ENCODE results near the gene GXYLT2. TPM values are rescaled to one million over a fixed set of nuclear protein-coding genes. Genes with fewer than 3 reads are reported as not detected.

Gene GXYLT2
- total and polyA plus RNA-seq, 4 experiments from 2014 or later, result not detected

- intact Hi-C loops (cut with micrococcal nuclease), result loop anchor here (1.0 kb wide), 1 partner anchor 33 kb away; no protein-coding TSS in a partner anchor
- Mint-ChIP-seq H3K27me3 (no peaks in the 10 kb centered on the region), H3K36me3 (no peaks in the 10 kb centered on the region), H3K4me1 (peaks cover 36 to 57% (median 41%) of the 10 kb centered on the region in 4 donors), H3K27ac (peak overlapping the region in 6 of 7 donors; percentile 29 to 96 (median 84)), H3K4me3 (peak overlapping the region in 1 of 8 donors; percentile 81), H3K9me3 (no peaks in the 10 kb centered on the region)
- no peaks in the 10 kb centered on the region for H3K36me3 ChIP-seq (ENCODE audit: insufficient read depth, low read length)
- CTCF ChIA-PET (ENCODE audit: partially characterized antibody), result interaction anchor here (1.2 to 1.5 kb wide), 3 partner anchors 18 to 35 kb away, joined by 3 read pairs; no protein-coding TSS in a partner anchor
- H3K27ac ChIP-seq (ENCODE audit: low read depth, low read length), result no peak overlapping the region
- H3K4me1 ChIP-seq (ENCODE audit: insufficient read depth, low read length), result peaks cover 44% of the 10 kb centered on the region
- H3K27me3 ChIP-seq (ENCODE audit: insufficient read depth, low read length), result no peaks in the 10 kb centered on the region
- no peak overlapping the region for H3K4me3 ChIP-seq (ENCODE audit: low read length in 2 of 2)
- POLR2A ChIA-PET (ENCODE audit: partially characterized antibody), result interaction anchor here (1.1 to 2.2 kb wide), 2 partner anchors 32 kb away, joined by 3 to 12 read pairs; partner anchors contain the start of gene PPP4R2
- no peaks in the 10 kb centered on the region for H3K9me3 ChIP-seq (ENCODE audit: control insufficient read depth in 1 of 2, low read length in 2 of 2)
- DNase-seq, result no peak
These were observed 76.8 kb downstream of the GXYLT2 start for GRCh38 chr3:72964633-72965032.

DNA sequence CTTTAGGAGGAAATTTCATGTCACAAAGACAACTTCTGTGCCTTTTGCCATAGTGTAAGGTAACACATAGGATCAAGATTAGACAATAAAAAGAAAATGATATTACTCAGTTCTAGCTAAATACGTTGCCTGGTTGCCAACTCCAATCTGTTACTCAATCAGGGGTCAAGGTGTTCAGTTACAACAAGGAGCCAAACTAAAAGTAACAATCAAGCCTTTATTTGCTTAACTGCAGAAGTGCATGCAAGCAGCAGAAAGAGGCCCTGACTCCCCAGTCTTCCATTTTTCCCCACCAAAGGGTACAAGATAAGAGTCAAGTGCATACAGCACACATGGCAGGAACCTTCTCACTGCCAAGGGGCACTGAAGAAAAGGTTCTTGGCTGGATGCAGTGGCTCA, 80.4 kb downstream of the GXYLT2 start:
- Mint-ChIP-seq H3K27me3 (no peaks in the 10 kb centered on the region), H3K27ac (no peak overlapping the region), H3K36me3 (no peaks in the 10 kb centered on the region), H3K4me3 (no peak overlapping the region), H3K4me1 (peaks cover 18 to 31% (median 20%) of the 10 kb centered on the region in 4 donors), H3K9me3 (no peaks in the 10 kb centered on the region)
- DNase-seq, result no peak
- POLR2A ChIA-PET (ENCODE audit: partially characterized antibody), result no interaction called here
- H3K4me1 ChIP-seq (ENCODE audit: insufficient read depth, low read length), result peaks cover 24% of the 10 kb centered on the region
- H3K9me3 ChIP-seq (ENCODE audit: control insufficient read depth in 1 of 2, low read length in 2 of 2), result no peaks in the 10 kb centered on the region
- no peak overlapping the region for H3K4me3 ChIP-seq (ENCODE audit: low read length in 2 of 2)
- no peaks in the 10 kb centered on the region for H3K36me3 ChIP-seq (ENCODE audit: insufficient read depth, low read length)
- CTCF ChIA-PET (ENCODE audit: partially characterized antibody), result no interaction called here
- H3K27me3 ChIP-seq (ENCODE audit: insufficient read depth, low read length), result no peaks in the 10 kb centered on the region
- intact Hi-C loops (cut with micrococcal nuclease), result no loop called here
- no peak overlapping the region for H3K27ac ChIP-seq (ENCODE audit: low read depth, low read length)

- H3K9me3 Mint-ChIP-seq, result no peaks in the 10 kb centered on the region
- H3K27me3 Mint-ChIP-seq, result no peaks in the 10 kb centered on the region
- no peak overlapping the region for H3K4me3 Mint-ChIP-seq
- DNase-seq, result no peak
- Histone ChIP-seq H3K9me3 (ENCODE audit: control insufficient read depth in 1 of 2, low read length in 2 of 2) (no peaks in the 10 kb centered on the region), H3K27me3 (ENCODE audit: insufficient read depth, low read length) (no peaks in the 10 kb centered on the region), H3K36me3 (ENCODE audit: insufficient read depth, low read length) (no peaks in the 10 kb centered on the region), H3K4me3 (ENCODE audit: low read length in 2 of 2) (no peak overlapping the region), H3K4me1 (ENCODE audit: insufficient read depth, low read length) (peaks cover 22% of the 10 kb centered on the region), H3K27ac (ENCODE audit: low read depth, low read length) (no peak overlapping the region)
- intact Hi-C loops (cut with micrococcal nuclease), result no loop called here
- H3K27ac Mint-ChIP-seq, result no peak overlapping the region
- POLR2A ChIA-PET (ENCODE audit: partially characterized antibody), result no interaction called here
- CTCF ChIA-PET (ENCODE audit: partially characterized antibody), result no interaction called here
- H3K4me1 Mint-ChIP-seq, result peaks cover 16 to 27% (median 16%) of the 10 kb centered on the region in 4 donors
- H3K36me3 Mint-ChIP-seq, result no peaks in the 10 kb centered on the region
These were observed 81.9 kb downstream of the GXYLT2 start for GRCh38 chr3:72969766-72970165.

- no peak overlapping the region for H3K4me3 Mint-ChIP-seq
- no peak for DNase-seq
- no peaks in the 10 kb centered on the region for H3K9me3 ChIP-seq (ENCODE audit: control insufficient read depth in 1 of 2, low read length in 2 of 2)
- intact Hi-C loops (cut with micrococcal nuclease), result no loop called here
- peaks cover 5 to 15% (median 7%) of the 10 kb centered on the region in 4 donors for H3K4me1 Mint-ChIP-seq
- peaks cover 0 to 2% of the 10 kb centered on the region in 2 donors for H3K27me3 Mint-ChIP-seq
- no peak overlapping the region for H3K27ac Mint-ChIP-seq
- H3K9me3 Mint-ChIP-seq, result no peaks in the 10 kb centered on the region
- H3K36me3 ChIP-seq (ENCODE audit: insufficient read depth, low read length), result no peaks in the 10 kb centered on the region
- H3K4me3 ChIP-seq (ENCODE audit: low read length in 2 of 2), result no peak overlapping the region
- H3K27ac ChIP-seq (ENCODE audit: low read depth, low read length), result no peak overlapping the region
- H3K27me3 ChIP-seq (ENCODE audit: insufficient read depth, low read length), result no peaks in the 10 kb centered on the region
- H3K4me1 ChIP-seq (ENCODE audit: insufficient read depth, low read length), result peaks cover 13% of the 10 kb centered on the region
- H3K36me3 Mint-ChIP-seq, result no peaks in the 10 kb centered on the region
- POLR2A ChIA-PET (ENCODE audit: partially characterized antibody), result no interaction called here
- CTCF ChIA-PET (ENCODE audit: partially characterized antibody), result no interaction called here
These were observed 83.1 kb downstream of the GXYLT2 start for GRCh38 chr3:72970942-72971341.

- peaks cover 5% of the 10 kb centered on the region for H3K4me1 ChIP-seq (ENCODE audit: insufficient read depth, low read length)
- POLR2A ChIA-PET (ENCODE audit: partially characterized antibody), result interaction anchor here (0.5 kb wide), 1 partner anchor 1319 kb away, joined by 3 read pairs; no protein-coding TSS in a partner anchor
- Mint-ChIP-seq H3K4me1 (peaks cover 5 to 12% (median 7%) of the 10 kb centered on the region in 4 donors), H3K4me3 (no peak overlapping the region), H3K9me3 (no peaks in the 10 kb centered on the region), H3K27me3 (peaks cover 2 to 4% of the 10 kb centered on the region in 2 donors), H3K27ac (no peak overlapping the region), H3K36me3 (no peaks in the 10 kb centered on the region)
- intact Hi-C loops (cut with micrococcal nuclease), result no loop called here
- H3K27me3 ChIP-seq (ENCODE audit: insufficient read depth, low read length), result no peaks in the 10 kb centered on the region
- no peaks in the 10 kb centered on the region for H3K36me3 ChIP-seq (ENCODE audit: insufficient read depth, low read length)
- DNase-seq, result no peak
- CTCF ChIA-PET (ENCODE audit: partially characterized antibody), result interaction anchor here (0.7 to 1.1 kb wide), 2 partner anchors 306 to 503 kb away, joined by 3 to 4 read pairs; no protein-coding TSS in a partner anchor
- no peak overlapping the region for H3K4me3 ChIP-seq (ENCODE audit: low read length in 2 of 2)
- no peaks in the 10 kb centered on the region for H3K9me3 ChIP-seq (ENCODE audit: control insufficient read depth in 1 of 2, low read length in 2 of 2)
- H3K27ac ChIP-seq (ENCODE audit: low read depth, low read length), result no peak overlapping the region
These were observed 84.8 kb downstream of the GXYLT2 start for GRCh38 chr3:72972706-72973030.

- H3K36me3 Mint-ChIP-seq, result no peaks in the 10 kb centered on the region
- no peak for DNase-seq
- peaks cover 5 to 12% (median 7%) of the 10 kb centered on the region in 4 donors for H3K4me1 Mint-ChIP-seq
- intact Hi-C loops (cut with micrococcal nuclease), result no loop called here
- Histone ChIP-seq H3K4me3 (ENCODE audit: low read length in 2 of 2) (no peak overlapping the region), H3K27ac (ENCODE audit: low read depth, low read length) (no peak overlapping the region), H3K27me3 (ENCODE audit: insufficient read depth, low read length) (no peaks in the 10 kb centered on the region), H3K36me3 (ENCODE audit: insufficient read depth, low read length) (no peaks in the 10 kb centered on the region), H3K9me3 (ENCODE audit: control insufficient read depth in 1 of 2, low read length in 2 of 2) (no peaks in the 10 kb centered on the region), H3K4me1 (ENCODE audit: insufficient read depth, low read length) (peaks cover 5% of the 10 kb centered on the region)
- CTCF ChIA-PET (ENCODE audit: partially characterized antibody), result no interaction called here
- H3K9me3 Mint-ChIP-seq, result no peaks in the 10 kb centered on the region
- H3K27me3 Mint-ChIP-seq, result peaks cover 2 to 4% of the 10 kb centered on the region in 2 donors
- POLR2A ChIA-PET (ENCODE audit: partially characterized antibody), result no interaction called here
- no peak overlapping the region for H3K27ac Mint-ChIP-seq
- H3K4me3 Mint-ChIP-seq, result no peak overlapping the region
These were observed 85.3 kb downstream of the GXYLT2 start for GRCh38 chr3:72973031-72973723.

DNA sequence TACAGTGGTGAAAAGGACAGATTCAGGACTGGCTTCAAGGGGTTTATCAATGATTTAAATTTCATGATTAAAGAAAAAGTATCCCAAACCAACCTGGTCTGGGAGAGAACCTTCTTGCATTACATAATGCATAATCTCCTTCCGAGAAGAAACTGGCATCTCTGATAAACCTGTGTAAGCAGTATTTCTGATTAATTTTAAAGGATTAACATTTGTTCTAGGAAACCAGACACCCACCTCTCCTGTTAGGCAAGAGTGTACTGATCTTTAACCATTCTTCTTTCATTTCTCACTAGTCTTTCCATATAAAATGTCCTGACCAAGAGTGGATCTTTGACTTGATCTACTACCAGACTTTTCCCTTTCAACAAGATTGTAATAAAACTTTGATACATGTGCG, 85.9 kb downstream of the GXYLT2 start:
- no peaks in the 10 kb centered on the region for H3K9me3 Mint-ChIP-seq
- Histone ChIP-seq H3K27me3 (ENCODE audit: insufficient read depth, low read length) (no peaks in the 10 kb centered on the region), H3K9me3 (ENCODE audit: control insufficient read depth in 1 of 2, low read length in 2 of 2) (no peaks in the 10 kb centered on the region), H3K36me3 (ENCODE audit: insufficient read depth, low read length) (no peaks in the 10 kb centered on the region), H3K27ac (ENCODE audit: low read depth, low read length) (no peak overlapping the region), H3K4me1 (ENCODE audit: insufficient read depth, low read length) (peaks cover 5% of the 10 kb centered on the region), H3K4me3 (ENCODE audit: low read length in 2 of 2) (no peak overlapping the region)
- H3K27me3 Mint-ChIP-seq, result peaks cover 2 to 4% of the 10 kb centered on the region in 2 donors
- H3K4me1 Mint-ChIP-seq, result peaks cover 5 to 12% (median 7%) of the 10 kb centered on the region in 4 donors
- no peak overlapping the region for H3K4me3 Mint-ChIP-seq
- CTCF ChIA-PET (ENCODE audit: partially characterized antibody), result no interaction called here
- intact Hi-C loops (cut with micrococcal nuclease), result no loop called here
- no peak overlapping the region for H3K27ac Mint-ChIP-seq
- POLR2A ChIA-PET (ENCODE audit: partially characterized antibody), result no interaction called here
- DNase-seq, result no peak
- H3K36me3 Mint-ChIP-seq, result no peaks in the 10 kb centered on the region

Measured in CD4-positive, alpha-beta memory T cell (primary cell).